Muscle of arm (tissue), 12 donors: ENCODE data around the gene XRCC6. TPM values are rescaled to one million over a fixed set of nuclear protein-coding genes. Genes with fewer than 3 reads are reported as not detected.
"Not testable (repeated sequence)": the region's sequence is repeated elsewhere in the genome, so short reads cannot be mapped to it uniquely, and the experiment has no call there.

Experiments
- DNase-seq: peaks from one replicate; pipeline ENCODE4 v3.0.0-alpha.2; 2013
- polyA plus RNA-seq, 12 donors: library from polyadenylated mRNA; unstranded; fragments of 120-200 nt; gene quantifications; one replicate each; pipeline ENCODE4 v1.2.1, GENCODE V29; 2013; ENCODE audit not compliant: insufficient read length in 12 of 12

XRCC6 gene
- polyA plus RNA-seq, 12 donors, result 205 to 311 (median 221) TPM; not detected in 1

DNA sequence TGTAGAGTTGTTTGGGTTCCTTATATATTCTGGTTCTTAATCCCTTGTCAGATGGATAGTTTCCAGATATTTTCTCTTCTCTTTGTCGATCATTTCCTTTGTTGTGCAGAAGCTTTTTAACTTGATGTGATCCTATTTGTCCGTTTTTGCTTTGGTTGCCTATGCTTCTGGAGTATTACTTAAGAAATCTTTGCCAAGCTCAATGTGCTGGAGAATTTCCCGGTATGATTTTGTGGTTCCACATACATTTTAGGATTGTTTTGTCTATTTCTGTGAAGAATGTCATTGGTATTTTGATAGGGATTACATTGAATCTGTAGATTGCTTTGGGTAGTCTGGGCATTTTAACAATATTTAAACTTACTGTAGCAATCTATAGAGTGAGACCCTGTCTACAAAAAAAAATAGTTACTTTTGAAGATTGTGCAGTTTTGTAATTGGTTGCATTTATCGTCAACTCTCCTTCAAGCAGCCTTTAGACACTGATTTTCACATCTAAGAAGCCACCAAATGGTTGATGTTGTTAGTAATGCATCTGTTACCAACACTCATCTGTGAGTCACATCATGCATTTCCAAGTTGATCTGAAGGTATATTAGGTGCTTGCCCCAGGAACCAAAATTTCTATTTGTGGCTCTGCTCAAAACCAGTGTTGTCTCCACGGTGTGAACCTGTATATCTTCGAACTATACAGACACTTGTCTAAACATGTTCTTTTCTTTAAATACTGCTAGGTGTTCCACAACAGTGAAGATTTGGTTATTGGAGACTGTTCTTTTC lies 21.4 kb downstream of the XRCC6 start:
- DNase-seq, result no peak

DNA sequence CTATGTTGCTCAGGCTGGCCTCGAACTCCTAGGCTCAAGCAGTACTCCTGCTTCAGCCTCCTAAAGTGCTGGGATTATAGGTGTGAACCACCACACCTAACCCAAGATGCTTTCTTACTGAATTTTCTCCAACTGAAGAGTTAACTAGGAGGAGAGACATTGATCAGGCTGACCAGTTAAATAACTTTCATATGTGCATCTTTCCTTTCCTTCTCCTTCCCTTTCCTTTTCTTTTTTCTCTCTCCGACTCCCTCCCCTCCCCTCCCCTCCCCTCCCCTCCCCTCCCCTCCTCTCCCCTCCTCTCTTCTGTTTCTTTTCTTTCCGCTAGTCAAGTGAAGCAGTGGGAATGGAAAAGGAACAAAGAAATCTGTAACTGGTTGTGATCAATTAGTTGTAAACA lies 26.7 kb downstream of the XRCC6 start:
- DNase-seq, result no peak

DNA sequence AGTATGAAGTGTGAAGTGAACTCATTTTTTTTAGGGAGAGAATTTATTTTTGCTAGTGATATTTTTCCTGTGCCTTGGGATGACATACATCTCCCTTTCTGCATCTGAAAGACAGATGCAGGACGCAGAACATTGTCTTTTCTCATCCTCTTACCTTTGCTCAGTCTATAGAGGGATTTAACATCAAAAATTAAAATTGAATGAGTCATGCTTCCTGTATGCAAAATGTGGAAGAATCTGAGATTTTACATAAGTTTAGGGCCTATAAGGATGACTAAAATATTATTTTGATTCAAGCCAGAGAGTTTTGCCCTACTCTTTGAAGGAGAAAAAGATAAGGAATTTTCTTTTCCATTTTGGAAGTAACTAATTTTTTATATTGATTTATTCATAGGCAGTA lies 27.3 kb downstream of the XRCC6 start:
- DNase-seq, result no peak

DNA sequence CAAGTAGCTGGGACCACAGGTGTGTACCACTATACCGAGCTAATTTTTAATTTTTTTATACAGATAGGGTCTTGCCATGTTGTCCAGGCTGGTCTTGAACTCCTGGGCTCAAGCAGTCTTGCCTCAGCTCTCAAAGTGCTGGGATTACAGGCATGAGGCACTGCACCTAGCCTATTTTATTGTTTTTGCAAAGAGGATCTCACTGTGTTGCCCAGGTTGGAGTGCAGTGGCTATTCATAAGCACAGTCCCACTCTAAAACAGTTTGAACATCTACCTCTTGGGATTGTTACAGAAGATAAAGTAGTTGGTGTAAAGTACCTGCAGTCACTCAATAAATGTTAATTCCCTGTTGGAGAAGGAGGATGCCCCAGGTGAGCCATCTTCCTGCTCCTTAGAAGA lies 29.1 kb downstream of the XRCC6 start:
- no peak for DNase-seq

DNA sequence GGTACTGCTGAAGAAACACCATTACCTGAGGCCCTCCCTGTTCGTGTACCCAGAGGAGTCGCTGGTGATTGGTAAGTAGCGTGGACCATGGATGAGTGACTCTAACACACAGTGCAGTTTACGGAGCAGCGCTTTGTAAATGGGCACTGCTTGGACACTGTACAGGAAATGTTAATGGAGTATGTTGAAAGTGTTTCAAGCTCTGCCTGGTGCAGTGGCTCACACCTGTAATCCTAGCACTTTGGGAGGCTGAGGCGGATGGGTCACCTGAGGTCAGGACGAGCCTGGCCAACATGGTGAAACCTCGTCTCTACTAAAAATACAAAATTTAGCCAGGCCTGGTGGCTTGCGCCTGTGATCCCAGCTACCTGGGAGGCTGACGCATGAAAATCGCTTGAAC lies 29.7 kb downstream of the XRCC6 start:
- no peak for DNase-seq

DNA sequence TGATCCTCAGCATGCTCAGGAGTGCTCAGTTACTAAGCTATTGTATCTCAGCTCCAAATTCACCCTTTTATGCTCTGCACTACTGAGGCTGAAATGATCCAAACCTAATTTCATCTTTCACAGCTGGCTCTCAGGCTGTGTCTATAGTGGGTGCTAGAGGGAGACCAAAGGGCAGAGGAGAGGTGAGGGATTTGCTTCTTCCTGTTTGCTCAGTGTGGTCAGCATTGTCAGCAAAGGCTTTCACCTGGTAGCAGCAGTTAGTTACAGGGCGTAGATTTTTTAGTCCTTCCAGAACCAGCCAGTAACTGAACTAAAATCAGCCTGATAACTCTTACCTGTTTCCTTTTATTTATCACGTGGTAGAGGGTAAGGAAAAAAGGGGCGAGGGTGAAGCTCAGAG lies 33.2 kb downstream of the XRCC6 start:
- DNase-seq, result no peak

DNA sequence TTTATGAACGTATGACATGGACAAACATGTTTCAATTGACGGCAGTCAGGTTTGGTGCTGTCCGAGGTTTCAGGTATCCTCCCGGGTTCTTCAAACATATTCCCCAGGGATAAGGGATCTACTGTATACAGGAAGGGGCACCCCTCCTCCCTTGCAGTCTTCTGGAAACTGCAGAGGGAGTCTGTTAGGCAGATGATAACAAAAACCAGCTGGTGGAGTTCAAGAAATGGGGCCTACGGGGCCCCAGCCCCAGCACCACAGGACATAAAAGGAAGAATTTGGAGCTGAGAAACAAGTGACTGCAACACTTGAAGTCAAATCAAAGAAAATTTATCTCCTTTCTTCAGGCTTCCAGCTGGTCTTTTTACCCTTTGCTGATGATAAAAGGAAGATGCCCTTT lies 35.5 kb downstream of the XRCC6 start:
- no peak for DNase-seq

DNA sequence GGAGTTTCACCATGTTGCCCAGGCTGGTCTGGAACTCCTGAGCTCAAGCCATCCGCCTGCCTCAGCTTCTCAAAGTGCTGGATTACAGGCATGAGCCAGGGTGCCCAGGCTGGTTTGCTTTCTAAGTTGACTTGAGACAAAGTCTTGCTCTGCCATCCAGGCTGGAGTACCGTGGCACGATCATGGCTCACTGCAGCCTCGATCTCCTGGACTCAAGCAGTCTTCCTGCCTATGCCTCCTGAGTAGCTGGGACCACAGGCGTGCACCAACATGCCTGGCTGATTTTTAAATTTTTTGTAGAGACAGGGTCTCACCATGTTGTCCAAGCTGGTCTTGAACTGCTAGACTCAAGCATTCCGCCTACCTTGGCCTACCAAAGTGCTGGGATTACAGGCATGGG lies 36.6 kb downstream of the XRCC6 start:
- no peak for DNase-seq

DNA sequence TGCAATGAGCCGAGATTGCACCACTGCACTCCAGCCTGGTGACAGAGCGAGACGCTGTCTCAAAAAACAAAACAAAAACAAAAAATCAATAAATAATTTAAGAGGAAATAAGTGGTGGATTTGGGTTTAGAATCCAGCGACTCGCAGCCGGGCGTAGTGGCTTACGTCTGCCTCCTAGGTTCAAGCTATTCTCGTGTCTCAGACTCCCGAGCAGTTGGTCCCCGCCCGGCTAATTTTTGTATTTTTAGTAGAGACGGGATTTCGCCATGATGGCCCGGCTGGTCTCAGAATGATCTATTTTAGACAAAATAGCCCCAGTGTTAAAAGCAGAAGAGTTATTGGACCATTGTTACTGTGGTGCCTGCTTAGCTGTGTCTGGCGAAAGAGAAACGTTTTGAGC lies 37.8 kb downstream of the XRCC6 start:
- DNase-seq, result no peak

DNA sequence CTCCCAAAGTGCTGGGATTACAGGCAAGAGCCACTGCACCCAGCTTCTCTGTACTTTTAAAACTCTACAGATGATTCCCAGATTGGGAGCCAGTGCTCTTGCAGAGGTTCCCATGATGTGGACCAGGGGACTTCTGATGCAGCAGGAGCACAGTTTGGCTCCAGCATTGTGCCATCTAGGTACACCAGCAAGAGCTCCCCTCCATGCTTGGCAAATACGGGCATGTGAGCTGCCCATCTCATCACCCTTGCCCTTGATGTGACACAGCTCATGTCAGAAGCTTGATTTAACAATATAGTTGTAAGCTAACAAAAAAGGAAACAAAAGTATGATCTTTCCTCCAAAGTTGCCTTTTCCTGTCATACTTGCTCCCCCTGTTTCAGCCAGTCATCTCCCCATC lies 38.8 kb downstream of the XRCC6 start:
- DNase-seq, result no peak

DNA sequence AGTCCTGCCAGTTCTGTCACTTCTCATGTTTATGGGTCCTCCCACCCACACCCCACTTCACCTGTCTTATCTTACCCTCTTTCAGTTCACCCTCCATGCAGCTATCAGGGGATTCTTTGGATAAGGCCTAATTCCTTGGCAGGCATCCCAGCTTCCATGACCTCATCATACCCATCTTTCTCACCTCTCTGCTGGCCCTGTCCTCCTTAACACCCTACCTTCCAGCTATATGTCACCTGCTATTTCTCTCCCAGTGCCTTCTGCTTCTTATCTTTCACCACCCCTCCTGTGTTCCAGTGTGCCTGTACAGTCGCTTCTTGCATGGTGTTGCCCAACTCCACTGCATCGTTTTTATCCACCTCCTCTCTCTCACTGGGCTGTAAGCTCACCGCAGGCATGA lies 39.3 kb downstream of the XRCC6 start:
- DNase-seq, result no peak

DNA sequence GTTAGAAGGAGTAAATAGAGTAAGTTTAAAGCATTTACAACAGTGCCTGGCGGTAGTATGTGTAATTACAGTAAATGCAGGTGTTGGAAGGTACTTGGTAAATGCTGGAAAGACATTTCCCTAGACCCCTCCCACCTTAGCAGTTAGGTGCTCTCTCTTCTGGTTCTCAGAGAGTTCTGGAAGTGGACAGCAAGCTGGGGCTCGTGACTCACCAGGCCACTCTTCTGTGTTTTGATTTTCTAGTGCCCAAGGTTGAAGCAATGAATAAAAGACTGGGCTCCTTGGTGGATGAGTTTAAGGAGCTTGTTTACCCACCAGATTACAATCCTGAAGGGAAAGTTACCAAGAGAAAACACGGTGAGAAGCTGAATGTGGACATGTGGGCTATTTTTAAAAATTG lies 40.0 kb downstream of the XRCC6 start:
- DNase-seq, result no peak

DNA sequence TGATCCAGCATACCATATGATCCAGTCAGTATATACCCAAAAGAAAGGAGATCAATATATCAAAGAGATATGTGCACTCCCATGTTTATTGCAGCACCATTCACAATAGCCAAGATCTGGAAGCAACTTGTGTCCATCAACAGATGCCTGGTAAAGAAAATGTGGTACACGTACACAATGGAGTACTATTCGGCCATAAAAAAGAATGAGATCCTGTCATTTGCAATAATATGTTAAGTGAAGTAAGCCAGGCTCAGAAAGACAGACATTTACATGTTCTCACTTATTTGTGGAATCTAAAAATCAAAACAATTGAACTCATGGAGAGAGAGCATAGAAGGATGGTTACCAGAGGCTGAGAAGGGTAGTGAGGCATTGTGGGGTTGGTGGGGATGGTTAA lies 40.6 kb downstream of the XRCC6 start:
- DNase-seq, result no peak

DNA sequence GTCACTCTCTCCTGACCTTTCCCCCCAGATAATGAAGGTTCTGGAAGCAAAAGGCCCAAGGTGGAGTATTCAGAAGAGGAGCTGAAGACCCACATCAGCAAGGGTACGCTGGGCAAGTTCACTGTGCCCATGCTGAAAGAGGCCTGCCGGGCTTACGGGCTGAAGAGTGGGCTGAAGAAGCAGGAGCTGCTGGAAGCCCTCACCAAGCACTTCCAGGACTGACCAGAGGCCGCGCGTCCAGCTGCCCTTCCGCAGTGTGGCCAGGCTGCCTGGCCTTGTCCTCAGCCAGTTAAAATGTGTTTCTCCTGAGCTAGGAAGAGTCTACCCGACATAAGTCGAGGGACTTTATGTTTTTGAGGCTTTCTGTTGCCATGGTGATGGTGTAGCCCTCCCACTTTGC lies 42.5 kb downstream of the XRCC6 start:
- DNase-seq, result not testable (repeated sequence)

DNA sequence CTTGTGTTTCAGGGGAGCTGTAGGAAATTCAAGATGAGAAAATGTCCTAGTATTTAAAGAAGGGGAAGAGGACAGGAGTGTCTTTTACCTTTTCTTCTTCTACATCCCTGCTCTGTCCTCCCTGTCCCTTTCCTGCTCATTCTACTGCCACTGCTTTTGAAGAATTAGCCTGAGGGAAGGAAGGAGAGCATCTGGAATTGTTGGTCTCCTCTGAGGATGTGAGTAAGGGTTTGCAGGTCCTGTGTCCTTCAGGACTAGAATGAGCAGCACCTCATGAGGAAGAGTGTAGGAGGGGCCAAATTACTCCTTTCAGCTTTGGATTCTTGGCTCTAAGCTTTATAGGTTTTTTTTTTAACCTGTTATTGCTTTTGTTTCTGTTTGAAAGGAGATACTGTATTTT lies 43.4 kb downstream of the XRCC6 start:
- no peak for DNase-seq

DNA sequence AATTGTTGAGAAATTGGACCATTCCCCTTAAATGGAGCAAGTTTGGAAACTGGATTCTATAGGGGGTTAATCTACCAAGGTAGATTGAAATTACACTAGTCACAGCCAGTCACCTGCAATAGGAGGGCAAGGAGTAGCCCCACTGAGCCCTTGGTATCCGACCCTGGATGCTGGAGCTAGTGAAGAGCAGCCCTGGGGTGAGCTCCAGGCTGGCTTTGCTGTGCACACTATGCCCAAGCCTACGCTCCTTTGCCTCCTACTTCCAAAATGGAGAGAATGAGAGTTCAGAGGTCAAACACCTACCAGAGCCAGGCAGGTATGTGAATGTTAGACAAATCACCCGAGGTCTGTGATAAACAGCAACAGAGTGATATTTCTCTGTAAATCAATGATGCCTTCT lies 43.9 kb downstream of the XRCC6 start:
- DNase-seq, result no peak

DNA sequence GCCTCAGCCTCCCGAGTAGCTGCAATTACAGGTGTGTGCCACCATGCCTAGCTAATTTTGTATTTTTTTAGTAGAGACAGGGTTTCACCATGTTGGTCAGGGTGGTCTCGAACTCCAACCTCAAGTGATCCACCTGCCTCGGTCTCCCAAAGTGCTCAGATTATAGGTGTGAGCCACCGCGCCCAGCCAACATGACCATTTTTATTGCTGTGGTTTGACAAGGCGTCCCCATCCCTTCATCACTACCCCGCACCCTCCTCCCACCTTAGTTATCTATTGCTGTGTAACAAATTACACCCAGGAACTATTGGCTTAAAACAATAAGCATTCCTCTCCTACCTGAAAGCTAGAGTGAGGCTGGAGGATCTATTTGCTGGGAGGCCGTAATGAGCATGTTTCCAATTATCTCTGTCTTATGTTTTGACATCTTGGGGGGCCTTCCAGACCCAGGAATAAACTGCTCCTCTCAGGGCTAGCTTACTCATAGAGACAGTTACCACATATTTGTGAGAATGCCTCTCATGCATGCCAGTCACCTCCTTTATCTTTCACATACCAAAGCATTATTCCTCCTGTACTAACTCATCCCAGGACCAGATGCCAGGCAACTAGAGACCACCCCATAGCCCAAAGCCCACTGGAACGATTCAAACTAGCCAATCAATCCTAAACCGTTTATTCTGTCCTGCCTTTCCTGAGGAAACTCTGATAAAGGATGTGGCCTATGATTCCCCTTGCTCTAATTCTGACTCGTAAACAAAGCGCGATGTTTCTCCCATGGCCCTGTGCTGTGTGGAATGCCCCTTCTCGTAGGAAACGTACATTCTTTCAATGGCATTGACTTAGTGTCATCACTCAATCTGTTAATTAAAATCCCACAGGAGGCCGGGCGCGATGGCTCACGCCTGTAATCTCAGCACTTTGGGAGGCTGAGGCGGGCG lies 48.1 kb downstream of the XRCC6 start:
- DNase-seq, result no peak

DNA sequence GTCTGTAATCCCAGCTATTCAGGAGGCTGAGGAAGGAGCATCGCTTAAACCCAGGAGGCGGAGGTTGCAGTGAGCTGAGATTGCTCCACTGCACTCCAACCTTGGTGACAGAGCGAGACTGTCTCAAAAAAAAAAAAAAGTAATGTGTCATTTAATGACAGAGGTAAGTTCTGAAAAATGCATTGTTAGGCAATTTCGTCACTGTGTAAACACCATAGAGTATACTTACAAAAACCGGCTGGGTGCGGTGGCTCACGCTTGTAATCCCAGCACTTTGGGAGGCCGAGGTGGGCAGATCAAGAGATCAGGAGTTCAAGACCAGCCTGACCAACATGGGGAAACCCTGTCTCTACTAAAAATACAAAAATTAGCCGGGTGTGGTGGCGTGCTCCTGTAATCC lies 51.0 kb downstream of the XRCC6 start:
- not testable (repeated sequence) for DNase-seq

DNA sequence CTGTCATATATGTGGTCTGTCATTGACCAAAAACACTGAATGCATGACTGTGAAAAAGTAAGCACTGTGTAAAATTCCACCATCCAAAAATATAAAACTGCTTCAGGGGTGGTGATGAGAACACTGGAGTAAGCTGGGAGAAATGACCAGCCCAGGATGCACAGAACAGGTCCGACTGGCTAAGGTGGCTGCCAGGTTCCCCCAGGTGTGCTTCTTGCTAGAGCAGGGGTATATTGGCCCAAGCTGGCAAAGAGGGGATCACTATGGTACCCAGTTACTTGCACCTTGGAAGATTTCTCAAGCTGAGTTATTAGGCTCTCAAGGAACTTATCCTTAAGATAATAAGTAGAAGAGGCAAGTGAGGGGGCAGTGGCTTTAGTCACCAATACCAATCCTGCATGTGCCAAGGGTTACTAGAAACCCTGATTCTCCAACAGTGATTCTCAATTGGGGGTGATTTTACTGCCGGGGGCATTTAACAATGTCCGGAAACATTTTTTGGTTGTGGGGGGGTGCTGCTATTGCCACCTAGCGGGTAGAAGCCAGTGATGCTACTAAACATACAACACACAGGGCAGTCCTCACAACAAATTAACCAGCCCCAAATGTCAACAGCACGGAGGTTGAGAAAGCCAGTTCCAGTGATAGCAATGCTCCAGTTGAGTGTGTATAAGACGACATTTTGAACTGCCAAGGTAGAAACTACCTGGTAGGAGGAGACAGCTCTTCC lies 51.9 kb downstream of the XRCC6 start:
- DNase-seq, result no peak

DNA sequence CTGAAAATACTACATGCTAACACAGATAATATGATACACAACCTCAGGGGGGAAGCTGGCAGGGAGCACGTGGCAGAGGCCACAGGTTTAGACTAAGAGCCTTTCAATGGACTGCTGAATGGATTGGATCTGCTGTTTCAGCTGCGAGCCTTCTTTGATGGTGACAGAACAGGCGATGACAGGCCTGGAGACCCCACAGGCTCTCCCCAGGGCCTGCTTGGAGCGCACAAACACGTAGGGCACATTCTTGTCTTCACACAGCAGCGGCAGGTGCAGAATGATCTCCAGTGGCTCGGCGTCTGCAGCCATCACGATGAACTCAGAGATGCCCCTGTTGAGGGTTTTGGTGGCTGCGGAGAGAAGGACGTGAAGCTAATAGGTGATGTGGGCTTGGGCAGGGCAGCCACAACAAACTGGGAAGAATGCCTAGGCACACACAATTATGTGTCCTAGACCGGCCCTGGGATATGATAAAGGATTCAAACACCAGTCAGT lies 53.8 kb downstream of the XRCC6 start:
- no peak for DNase-seq

DNA sequence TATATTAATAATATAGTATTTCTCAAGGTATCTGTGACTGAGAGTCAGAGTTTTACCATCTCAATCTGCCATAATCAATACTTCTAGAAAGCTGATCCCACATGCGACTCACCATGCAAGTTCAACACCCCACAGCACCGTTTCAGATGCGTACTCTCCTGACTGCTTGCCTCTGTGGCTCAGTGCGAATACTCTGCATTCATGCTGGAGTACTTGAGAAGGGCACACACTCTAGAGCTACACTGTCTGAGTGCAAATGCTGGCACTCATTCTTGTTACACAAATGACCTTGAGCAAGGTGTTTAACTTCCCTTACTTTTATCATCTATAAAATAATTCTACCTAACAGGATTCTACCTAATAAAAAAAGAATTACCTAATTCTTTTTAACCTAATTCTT lies 55.0 kb downstream of the XRCC6 start:
- no peak for DNase-seq

DNA sequence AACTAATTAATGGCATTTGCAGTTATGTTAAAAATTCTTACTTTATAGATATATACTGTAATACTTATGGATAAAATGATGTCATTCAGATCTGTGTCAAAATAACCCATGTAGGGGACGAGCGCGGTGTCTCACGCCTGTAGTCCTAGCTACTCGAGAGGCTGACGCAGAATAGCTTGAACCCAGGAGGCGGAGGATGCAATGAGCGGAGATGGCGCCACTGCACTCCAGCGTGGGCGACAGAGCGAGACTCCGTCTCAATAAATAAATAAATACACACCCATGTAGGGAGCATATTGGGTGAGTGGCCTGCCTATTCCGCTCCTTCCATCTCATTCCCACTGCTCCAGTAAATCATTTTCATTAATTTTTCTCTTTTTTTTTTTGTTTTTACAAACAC lies 60.5 kb downstream of the XRCC6 start:
- DNase-seq, result no peak
